Measurements from ENCODE around the gene VAV2.

The VAV2 gene

DNA sequence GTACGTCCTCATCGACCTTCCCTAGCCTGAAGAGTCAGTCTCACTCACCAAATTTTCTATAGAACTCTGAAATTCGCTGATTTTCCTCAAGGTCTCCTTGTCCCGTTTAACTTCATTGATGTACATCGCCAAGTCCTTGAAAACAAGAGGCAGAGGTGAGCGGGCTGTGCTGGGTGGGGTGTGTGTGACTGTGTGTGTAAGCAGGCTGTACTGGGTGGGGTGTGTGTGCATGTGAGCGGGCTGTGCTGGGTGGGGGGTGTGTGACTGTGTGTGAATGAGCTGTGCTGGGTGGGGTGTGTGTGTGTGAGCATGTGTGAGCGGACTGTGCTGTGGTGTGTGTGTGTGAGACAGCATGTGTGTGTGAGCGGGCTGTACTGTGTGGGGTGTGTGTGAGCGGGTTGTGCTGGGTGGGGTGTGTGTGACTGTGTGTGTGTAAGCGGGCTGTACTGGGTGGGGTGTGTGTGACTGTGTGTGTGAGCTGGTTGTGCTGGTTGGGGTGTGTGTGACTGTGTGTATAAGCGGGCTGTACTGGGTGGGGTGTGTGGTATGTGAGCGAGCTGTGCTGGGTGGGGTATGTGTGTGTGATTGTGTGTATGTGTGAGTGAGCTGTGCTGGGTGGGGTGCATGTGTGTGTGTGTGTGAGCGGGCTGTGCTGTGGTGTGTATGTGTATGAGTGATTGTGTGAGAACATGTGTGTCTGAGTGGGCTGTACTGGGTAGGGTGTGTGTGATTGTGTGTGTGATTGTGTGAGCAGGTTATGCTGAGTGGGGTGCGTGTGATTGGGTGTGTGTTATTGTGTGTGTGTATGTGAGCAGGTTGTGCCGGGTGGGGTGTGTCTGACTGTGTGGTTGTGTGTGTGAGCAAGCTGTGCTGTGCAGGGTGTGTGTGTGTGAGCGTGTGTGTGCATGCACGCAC lies 200.1 kb downstream of the VAV2 start:
- DNase-seq, result no peak

DNA sequence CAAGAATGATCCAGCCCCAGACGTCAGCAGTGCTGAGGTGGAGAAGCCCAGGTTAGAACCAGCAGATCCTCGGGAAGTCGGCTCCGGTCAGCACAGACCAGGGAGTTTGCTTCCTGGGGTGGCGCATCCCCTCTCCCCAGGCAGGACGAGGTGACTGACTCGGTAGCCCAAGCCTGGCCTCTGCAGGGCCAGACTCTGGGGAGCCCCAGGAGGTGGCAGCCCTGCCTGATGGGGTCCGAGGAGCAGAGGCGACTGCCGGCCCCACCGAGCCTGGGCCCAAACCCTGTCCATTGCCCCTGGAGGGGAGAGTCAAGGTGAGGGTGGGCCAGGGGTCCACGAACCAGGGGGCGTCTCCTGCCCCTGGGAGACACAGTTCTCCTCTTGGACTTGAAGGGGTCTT lies 201.1 kb downstream of the VAV2 start:
- DNase-seq, result no peak

DNA sequence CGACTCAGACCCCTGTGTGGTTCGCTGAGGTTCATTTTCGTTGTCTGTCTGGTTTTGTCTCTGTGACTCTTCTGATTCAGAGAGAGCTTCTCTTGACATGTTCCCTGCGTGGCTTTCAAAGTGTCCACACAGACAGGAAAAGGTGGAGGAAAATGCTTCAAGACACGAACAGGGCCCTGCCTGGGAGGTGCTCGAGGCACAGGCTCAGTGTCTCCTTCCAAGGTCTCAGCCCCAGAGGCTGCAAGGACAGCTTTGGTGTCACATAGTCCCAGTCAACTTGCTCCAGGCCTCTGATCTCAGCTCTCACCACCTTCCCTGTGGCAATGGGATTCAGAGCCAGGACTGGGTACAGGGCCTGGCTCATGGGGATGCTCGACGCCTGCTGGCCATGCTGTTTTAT lies 202.3 kb downstream of the VAV2 start:
- no peak for DNase-seq

DNA sequence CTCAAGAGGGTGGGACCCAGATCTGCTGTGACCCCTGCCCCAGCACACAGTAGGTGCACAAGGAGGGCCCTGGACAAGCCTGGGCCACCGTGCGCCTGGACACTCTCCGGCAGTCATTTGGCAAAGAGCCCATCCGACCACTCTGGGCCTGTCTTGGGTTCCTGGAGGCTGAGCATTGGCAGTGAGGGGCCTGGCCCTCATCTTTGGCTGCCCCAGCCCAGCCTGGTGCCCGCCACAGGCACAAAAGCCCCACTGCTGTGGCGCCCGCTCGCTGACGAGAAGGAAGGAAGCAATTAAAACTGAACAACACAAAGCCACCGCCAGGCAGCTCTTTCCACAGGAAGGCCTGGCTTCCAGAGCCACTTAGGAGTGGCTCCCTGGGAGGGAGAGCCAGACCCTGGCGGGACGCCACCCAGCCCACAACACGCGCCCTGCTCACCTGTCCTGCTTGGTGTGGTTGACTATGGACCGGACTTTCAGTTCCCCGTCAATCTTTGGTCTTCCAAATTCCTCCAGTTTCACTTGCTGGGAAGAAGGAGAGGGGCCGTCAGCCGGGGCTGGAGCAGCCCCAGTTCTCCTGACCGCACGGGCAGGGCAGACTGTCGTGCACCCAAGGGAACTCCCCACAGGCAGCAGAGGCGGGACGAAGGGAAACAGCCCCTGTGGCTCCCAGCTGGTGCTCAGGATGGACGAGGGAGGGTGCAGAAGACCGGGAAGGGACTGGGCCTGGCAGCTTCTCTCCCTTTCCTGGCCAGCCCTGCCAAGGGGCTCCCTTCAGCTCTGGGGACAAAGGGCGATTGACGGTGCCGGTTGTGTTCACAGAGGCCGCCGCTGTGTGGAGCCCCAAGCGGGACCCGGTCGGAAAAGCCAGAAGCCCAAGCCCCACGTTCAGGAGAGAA lies 203.1 kb downstream of the VAV2 start:
- DNase-seq, result no peak

DNA sequence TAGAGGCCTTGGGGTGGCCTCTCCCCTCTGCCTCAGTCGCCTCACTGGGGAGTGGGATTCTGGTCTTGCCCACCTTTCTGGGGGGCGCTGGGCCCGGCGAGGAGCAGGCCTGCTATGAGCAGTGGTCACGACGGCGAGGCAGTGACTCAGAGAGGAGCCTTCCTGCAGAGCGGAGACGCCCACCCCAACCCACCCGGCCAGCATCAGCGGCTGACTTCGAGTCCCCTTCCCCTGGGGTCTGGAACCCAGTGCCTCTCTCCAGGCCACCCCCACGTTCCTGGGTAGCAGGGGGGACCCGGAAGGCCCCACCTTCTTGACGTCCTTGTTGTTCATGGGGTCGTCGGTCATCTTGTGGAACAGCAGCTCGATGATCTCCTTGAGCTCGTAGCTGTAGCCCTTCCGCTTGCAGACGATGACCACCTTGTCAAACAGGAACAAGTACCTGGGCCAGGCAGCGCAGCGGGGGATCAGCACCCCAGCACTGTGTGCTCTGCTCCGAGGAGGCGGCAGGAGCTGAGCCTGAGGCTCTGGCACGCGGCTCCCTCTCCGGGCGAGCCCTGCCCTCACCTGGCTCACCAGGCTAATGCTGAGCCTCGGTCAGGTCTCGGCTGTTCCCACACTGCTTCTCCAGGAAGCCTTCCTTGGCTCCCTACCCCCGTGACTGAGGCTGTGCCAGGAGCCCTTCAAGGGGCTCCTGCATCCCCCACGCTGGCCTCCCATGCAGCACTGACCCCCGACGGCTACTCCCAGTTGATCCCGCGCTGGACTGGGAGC lies 203.9 kb downstream of the VAV2 start:
- no peak for DNase-seq

DNA sequence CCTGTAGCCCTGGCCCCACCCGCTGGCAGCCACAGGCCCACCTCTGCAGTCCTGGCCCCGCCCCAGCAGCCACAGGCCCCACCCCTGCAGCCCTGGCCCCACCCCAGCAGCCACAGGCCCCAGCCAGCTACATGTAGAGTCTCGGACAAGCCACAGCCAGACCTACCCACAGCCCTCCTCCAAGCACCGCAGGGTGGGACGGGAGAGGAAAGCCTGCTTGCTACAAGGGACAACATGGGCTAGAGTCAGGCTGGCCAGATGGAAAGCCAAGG lies 204.4 kb downstream of the VAV2 start:
- peak in 1 of 2 donors; percentile 14 for DNase-seq

DNA sequence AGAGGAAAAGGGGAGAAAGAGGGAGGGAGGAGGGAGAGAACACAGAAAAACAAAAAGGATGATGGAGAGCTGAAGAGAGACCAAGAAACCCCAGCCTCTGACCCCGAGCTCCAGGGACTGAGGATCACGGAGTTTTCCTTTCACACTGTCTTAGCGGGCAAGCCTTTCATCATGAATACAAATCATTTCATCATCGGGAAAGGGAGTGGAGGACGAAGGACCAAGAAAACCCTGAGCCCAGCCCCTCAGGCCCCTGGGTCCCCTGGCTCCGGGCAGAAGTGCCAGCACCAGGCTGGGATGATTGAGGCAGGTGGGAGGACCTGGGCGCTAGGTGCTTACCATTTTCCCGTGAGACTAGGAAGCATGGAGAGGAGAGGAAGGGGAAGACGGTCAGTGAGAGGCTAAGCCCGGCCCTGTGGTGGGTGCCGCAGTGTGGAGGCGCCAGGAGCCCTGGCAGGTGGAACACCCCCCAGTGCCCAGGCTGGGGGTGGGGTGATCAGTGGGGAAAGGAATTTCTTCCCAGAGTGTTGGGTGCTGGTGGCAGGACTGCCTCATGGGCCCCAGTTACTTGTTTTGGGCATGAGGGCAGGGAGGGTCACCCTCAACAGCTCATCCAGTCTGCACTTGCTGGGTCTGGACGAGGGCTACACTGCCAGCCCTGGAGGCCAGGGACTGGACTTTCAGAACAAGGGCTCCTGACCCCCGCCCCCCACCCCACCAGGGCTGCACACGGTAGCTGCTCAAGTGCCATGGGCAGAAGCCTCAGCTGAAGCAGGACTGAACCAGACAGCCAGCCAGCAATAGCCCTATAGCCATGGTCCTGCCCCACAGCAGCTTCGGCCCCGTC lies 205.0 kb downstream of the VAV2 start:
- DNase-seq, result no peak

DNA sequence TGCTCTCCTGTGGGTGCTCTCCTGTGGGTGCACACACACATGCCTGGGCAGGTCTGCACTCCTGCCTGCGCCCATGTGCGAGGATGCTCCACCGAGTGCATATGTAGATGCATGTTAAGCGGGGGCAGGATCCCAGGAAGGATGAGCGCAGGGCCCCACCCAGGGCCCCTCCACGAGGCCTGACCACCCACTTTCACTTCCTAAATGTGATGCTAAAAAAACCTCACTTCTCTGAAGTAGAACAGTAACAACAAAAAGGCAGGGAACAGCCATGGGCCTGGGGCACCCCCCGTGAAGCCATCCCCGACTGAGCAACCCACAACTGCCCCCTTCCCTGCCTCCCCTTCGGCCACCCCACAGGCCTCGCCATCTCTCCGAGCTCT lies 205.8 kb downstream of the VAV2 start:
- no peak for DNase-seq

DNA sequence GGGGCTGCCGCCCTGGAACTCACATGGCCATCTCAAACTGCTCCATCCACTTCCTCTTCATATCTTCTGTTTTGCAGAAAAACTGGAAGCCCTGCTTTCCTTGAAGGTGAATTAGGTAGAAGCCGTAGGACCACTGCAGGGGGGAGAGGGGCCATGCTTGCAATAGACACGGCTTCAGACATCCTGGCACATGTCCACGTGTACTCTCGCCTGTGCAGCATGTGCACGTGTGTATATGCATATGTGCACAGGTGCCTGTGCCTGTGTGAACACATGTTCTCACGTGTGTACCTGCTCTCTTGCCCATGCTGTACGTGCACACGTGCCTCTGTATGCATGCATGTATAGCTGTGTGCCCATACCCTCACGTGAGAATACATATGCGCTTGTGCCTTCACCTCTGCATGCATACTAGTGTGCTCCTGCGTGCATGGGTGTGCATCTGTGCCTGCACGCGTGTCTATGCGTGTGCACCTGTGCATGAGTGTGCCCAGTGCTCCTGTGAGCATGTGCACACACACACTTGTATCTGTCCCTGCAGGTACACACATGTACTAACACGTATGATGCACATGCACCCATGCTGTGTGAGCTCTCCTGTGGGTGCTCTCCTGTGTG lies 206.3 kb downstream of the VAV2 start:
- DNase-seq, result no peak

DNA sequence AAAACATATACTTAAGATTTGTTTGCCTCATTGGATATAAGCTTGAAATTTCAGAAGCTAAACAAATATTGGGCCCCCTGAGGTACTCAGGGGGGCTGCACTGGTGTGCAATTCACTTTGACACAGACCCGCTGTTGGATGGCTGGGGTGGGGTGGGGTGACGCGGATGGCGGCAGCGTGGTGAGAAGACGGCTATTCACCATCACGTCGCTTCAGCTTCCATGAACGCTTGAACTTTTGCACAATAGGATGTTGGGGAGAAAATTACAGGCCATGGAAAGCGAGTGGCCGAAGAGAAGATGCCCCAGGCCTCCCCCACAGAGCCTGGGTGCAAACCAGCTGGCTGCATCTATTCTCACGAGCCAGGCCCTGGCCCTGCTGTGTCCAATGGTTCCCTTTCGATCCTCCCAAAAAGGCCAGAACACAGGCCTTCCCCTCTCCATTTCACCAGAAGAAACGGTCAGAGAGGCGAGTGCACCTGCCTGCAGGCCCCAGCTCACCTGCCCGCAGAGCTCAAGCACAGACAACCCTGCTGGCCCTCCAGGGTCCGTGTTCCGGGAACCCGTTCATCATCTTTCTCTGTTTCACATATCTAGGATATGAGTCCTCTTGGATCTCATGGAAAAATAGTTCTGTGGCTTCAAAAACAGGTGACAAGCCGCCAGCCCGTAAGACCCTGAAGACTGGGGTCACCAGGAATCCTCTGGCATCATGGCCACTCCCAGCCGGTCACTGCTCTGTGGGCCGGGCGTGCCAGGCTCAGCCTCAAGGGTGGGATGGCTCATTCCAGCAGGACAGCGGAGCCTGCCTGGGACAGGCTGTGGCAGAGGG lies 207.2 kb downstream of the VAV2 start:
- DNase-seq, result no peak

DNA sequence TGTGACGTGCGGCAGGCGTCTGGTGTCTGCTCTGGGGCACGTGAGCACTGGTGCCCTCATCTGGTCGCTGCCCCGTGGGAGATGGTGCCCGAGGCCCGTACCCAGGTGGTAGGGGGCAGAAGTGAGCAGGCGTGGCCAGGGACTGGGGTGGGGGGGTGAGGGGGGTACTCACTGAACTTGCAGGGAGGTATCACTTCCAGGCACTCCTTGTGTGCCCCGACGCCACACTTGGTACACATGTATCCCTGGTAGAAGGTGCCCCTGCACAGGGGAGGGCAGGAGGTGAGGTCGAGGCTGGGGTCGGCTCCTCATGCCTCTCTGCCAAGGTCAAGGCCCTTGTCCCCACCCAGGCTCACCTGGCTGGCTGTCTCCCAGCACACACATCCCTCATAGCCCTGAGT lies 208.8 kb downstream of the VAV2 start:
- no peak for DNase-seq

DNA sequence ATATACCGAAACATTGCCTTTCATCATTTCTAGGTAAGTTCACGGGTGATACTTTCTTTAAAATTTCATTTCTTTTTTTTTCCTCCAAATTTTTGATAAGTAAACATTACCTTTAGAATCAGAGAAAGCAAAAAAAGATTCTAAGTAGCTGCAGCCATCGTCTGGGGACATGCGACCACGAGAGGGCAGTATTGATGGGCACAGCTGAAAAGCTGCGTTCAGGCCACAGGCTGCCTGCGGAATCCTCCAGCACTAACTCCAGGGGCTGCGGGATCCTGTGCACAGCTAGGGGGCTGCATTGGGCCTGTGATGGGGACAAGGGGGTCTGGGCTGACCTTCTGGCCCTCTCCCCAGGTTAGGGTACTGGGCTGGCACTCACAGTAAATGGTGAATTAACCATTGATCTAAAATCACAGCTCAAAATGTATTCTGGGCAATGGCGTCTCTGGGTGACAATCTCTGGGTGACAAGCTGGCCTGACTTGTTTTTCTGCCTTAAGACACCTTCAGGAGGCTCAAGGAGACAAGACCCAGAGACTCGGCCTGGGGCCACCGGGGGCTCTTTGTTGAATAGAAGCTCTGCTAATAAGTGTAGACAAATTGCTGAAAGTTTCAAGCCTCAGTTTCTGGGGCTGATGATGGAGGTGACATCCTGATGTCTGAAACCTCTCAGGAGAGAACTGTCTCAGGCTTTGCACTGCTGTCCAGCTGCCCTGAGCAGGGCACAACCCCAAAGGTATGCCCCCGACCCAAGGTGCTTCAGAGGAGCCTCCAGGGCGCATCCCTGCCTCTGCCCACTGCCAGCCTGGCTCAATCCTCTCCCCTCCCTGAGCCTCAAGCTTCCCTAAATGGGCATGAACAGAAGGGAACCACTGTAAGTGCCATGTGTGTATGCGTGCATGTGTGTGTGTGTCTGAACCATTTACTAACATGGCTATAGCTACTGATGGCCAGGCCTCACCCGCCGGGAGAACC lies 209.7 kb downstream of the VAV2 start:
- DNase-seq, result peak; percentile 76 to 79

DNA sequence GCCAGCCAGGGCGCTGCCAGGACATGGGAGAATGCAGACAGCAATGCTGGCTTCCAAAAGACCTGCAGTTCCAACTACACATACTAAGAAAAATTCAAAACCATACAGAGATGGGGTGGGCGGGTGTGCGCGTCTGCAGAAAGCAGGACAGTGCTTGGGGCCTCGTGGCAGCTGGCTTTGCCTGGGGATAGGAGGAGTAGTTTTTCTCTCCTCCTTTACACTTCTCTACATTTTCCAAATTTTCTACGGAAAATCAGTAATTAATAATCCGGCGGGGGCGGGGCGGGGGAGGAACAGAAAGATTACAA lies 210.3 kb downstream of the VAV2 start:
- DNase-seq, result no peak

DNA sequence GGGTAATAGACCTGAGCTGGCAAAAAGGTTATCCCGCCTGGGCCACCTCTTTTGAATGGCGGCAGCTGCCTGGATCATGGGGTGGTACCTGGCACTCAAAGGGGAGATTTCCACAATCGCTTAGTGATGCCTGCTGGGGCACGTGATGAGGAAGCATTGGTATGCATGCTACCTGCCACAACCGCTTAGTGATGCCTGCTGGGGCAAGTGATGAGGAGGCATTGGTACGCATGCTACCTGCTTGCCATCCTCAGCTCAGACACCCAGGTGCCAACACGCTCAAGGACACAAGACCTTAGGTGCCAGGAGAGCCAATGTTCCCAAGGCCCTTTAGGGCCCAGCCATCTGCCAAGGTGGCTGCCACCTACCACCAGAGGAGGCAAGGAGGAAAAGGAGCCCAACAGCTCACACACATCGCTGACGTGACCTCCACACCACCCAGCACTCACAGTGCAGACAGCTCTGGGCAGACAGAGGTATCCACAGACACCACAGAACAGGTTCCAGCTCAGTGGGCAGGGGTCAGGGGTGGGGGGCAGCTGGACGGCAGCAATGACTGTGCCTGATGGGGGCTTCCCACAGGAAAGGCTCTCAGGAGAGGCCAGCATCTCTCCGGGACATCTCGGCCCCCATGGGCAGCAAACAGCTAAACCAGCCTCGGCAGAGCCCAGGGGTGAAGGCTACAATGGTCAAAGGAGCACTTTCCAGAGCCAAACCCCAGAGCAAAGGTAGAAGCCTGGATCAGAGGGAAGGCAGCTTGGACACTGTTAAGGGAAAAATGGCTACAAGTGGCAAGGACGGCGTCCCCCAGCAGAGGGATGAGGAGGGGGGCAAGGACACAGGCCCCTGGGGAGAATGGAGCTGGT lies 210.9 kb downstream of the VAV2 start:
- DNase-seq, result no peak

DNA sequence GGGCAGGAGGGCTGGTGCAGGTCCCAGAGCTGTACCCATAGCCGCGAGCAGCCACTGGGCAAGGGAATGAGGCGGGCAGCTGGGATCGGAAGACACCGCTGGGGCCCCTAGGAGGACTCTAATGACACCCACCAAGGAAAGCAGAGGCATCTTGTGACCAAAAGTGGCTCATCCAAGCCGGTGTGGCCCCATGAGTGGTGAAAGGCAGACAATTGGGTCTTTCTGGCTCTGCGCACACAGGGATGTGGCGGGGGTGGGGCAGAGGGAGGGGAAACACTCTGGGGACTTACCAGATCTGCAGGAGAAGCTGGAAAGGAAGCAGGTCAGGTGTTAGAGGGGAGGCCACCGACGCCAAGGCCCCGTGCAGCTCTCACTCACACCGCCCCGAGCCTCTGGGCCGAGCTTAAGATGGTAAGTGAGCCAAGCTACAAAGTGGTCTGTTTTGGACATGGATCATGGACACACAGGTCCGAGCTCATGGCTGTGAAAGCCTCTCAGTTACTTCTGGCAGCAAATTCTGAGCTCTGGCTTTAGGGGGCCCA lies 211.6 kb downstream of the VAV2 start:
- DNase-seq, result no peak

DNA sequence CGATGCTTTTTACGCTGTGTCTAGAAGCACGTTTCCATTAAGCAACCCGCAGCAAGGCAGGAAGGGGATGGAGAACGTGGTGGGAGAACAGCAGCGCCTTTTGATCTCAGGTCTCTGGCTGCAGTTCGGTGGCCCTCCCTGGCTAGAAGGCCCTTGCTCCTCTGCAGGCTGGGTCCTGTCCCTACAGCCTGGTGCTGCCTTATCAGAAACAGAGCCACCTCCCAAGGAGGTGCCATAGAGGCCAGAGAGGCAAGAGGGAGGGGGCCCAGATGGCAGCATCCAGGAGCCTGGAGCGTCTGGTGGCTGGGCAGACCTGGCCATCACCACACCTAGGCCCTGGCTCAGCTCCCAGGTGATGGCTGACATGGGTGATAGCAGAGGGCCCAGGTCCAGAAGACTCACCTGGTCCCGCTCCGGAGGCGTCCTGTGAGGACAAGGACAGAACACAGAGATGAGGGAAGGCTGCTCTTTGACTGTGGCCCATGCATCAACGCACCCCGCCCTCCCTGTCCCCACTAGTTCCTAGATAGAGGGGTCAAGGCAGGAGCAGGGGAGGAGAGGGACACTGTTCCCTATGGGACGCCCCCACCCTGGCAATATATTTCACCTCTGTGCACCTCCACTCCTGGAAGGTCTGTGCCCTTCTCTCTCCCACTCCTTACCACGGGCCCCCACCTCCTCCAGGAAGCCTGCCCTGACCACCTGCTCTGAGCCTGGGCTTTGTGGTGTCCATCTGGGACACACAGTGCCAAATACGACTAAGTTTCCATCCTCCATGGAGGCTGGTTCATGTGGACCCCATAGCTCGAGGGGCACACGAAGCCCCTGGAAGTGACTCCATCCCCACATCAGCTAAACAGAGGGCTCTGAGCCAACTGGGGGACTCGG lies 212.4 kb downstream of the VAV2 start:
- no peak for DNase-seq

DNA sequence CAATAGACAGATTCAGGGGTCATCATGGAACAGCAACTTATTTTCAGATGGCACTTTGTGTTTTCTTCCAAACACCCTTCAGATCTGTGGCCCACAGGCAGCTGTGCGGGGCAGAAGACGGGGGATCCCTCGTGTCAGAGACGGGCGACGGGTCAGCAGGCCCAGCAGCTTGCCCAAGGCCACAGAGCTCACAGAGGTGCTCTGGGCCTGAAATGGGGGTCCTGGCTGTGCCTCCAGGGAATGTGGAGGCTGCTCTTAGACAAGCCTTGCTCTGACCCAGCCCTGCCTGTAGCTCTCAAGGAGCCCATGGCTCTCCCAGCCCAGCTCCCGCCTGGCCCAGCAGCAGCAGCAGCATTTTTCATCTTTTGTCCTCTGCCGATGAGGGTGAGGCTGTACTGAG lies 213.0 kb downstream of the VAV2 start:
- no peak for DNase-seq

Data from stimulated activated CD4-positive, alpha-beta T cell treated with anti-CD3 and anti-CD28 coated beads, Interleukin-2, amount 100 ng/mL, for 24 hours (primary cell).